Embryonic facial prominence (tissue), 1 donor: ENCODE results near the gene CYGB.

ENCODE experiments used
- DNase-seq: peaks from one replicate; pipeline ENCODE4 v3.0.0-alpha.2; 2016; ENCODE audit errors: extremely low spot score

The CYGB gene

GRCh38 chr17:76501018-76501826 lies 36.3 kb downstream of the CYGB start, which contains the start of gene RHBDF2:
RHBDF2 (minus strand) TSS chr17:76501423; CDS start chr17:76481524, 19,899 bp downstream.
- DNase-seq = no peak

DNA sequence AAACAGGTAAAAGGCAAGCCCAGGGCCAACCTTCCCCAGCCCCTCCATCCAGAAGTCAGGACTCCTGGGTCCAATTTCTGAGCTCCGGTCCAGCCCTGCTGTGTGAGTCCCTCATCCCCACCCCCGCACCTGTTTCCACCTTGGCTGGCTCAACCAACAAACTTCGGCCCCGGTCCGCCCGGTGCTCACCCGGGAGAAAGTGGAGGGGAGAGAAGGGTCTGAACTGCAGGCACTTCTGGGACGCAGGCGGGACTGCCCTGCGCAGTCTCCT lies 36.8 kb downstream of the CYGB start:
- DNase-seq = no peak

GRCh38 chr17:76500074-76500746 lies 37.3 kb downstream of the CYGB start:
- DNase-seq = no peak

DNA sequence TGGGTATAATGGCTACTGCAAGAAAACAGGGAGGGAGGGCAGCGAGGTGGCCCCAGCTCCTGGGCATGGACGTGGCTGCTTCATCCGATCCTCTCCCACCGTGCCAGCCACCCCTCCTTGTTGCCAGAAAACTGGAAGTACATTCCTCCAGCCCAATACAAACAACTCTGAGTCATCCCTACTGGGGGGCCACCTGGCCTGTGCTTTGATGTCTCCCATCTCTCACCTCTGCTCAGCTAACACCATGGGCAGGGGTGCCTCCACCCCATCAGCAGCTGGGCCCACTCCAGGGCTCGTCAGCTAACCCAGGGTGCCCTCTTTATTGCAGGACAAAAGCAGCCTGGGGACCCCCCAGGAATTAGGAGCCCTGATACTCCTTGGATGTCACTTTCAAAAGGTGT lies 38.2 kb downstream of the CYGB start:
- no peak for DNase-seq

DNA sequence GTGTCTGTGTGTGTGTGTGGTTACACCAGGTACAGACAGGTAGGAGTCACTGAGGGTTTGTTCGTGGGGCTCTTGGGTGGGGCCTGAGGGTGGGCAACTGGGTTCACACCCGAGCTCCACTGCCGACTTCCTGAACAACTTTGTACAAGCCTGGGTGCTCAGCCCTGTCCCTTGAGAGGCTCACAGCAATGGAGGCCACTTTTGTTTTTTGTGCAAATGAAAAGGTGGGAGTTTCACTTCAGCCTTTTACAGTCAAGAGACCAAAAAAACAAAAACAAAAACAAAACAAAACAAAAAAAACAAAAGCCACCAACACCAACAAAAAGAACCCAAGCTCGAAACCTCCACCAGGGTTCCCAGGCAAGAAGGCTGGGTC lies 38.6 kb downstream of the CYGB start:
- no peak for DNase-seq

- DNase-seq = no peak
Observed at GRCh38 chr17:76497979-76498875, 39.3 kb downstream of the CYGB start.

GRCh38 chr17:76497699-76497978 lies 39.9 kb downstream of the CYGB start:
- DNase-seq = no peak

- no peak for DNase-seq
Observed at GRCh38 chr17:76496464-76496863, 41.0 kb downstream of the CYGB start.

DNA sequence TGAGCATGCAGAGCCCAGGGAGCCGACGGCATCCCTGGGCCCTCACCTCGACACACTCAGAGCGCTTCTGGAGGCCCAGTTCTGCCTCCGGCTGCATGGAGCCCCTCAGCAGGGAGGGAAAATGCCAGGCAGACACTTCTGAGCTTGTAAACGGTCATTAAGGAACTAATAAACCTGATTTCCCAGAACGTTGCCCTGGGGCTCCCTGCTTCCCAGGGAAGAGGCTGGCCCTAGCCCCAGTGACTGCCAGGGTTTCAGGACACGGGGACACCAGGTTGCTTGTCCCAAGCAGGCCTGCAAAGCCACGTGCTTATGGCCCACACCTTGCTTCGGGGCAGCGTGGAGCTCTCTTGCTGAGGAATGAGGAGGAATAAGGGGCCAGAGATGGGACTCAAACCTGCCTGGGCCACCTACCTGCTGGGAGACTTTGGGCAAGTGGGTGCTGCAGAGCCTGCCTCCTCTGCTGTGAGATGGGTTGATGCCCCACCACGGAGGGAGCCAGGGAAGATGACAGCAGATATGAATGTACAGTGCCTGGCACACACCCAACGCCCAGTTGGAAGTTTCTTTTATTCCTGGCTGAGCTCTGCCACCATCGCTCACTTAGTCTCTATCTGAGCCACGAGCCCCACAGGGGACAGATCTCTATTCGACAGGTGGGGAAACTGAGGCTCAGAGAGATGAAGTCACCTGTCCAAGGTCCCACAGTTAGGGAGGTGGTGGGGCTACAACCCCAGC lies 41.7 kb downstream of the CYGB start:
- no peak for DNase-seq

DNA sequence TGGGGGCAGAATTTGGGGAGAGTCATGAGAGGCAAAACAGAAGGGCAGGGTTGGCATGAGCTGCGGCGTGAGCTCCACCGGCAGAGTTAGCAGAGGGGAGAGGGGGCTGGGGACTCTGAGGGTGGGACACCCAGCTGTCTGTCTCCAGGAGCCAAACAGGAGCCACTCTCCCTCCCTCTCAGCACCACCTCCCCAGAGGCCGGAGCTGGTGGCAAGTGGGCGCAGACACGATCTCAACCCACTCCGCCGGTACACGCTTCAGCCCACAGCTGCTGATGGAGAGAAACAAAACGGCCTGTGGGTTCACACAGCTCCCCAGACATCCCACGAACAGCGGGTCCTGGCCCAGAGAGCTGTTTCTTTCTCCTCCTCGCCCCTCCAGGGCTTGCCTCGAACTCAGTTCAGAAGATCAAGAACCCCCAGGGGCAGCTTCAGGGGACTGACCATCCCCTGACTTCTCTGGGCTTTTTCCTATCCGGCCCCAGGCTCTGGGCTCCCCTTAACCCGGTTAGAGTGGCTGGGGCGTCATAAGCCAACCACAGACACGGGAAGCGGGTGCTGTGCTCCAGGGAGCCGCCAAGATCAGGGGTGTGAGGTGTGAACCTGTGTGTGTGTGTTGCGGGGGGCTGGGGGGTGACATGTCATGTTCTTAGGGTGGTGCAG lies 43.9 kb downstream of the CYGB start:
- no peak for DNase-seq

GRCh38 chr17:76492989-76493501 lies 44.5 kb downstream of the CYGB start:
- no peak for DNase-seq

DNA sequence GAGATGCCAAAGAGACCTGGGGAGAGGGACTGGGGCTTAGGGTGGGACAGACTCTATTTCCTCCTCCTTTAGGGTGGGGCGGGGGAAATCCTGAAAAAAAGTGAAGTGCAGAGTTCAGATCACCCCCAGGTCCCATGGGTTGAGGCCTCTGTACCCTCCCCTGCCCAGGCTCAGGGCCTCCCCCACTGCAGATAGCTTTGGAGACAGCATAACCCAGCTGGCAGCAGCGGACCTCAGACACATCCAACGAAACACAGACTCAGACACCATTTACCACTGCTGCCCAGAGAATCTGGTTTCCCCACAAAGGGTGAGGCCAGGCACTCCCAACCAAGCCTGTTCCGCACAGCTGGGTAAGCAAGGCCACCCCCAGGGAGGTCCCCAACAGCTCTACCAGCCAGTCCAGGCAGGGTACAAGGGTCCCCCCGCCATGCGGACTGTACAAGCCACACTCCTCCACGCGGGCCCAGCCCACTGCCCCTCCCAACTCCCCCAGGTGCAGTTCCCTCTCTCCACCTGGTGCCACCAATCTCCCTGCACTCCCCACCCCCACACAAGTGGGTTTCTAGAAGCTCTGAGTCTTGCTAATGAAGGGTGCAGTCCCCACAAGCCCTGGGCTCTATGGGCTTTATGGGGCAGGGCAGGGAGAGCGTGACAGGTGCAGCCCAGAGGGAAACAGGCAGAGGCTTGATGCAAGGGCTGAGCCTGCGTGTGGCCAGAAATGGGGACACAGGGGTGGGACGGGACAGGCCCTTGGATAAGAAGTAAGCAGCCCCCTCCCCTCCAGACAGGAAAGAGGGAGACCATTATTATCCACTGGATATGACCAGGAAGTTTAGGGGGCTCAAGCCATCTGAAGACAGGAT lies 45.2 kb downstream of the CYGB start:
- DNase-seq = no peak

GRCh38 chr17:76491271-76492122 lies 46.0 kb downstream of the CYGB start:
- no peak for DNase-seq

DNA sequence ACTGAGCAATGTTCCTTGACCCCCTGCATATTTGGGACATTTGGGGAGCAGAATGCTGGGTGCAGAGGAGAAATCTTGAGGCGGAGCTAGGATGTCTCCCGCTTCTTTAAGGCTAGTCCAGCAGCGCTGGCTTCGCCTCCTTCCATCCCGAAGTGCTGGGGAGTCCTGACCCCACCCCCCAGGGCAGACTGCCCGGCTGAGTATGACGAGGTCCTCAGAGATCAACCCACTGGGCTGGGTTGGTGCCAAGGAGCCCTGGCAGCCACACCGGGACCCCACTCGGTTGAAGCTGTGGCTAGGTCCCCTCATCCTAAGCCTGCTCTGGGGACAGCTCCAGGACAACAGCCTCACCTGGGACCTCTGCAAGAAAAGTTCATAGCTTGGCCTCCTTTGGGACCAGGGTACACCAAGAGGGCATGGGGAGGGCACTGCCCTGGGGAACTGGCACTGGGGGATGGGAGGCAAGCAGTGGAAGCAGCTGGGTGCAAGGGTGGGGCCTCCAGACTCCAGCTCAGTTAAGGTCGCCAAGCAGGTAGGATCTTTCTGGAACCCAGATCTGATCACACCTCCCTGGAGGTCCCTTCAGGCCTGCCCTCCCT lies 47.3 kb downstream of the CYGB start:
- no peak for DNase-seq

DNA sequence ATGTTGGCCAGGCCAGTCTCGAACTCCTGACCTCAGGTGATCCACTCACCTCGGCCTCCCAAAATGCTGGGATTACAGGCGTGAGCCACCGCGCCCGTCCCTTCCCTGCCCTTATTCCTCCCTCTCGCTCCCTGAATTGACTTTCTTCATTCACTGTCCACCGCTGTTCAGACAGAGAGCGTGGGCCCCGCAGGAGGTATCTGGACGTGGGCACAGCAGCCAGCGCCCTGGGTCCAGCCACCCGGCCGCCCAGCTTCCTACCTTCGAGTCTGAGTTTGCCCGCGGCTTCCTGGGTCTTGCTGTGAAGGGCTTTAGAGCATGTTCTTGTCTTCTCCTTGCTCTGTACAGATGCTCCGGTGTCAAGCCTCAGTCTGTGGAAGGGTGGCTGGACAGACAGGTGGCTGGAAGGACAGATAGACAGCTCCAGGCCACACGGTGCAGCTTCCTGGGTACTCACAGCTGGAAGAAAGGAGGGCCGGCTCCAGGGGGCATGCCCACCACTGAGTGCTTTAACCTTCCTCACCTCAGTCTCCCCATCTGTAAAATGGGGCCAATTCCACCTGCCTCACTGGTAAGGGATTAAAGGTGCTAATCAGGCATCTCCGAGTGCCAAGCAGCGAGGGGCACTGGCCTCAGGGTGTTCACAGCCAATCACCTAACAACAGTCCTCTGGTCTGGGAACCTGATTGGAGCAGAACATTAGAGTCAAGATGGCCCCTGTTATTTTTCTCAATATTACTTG lies 49.9 kb downstream of the CYGB start:
- DNase-seq = no peak

DNA sequence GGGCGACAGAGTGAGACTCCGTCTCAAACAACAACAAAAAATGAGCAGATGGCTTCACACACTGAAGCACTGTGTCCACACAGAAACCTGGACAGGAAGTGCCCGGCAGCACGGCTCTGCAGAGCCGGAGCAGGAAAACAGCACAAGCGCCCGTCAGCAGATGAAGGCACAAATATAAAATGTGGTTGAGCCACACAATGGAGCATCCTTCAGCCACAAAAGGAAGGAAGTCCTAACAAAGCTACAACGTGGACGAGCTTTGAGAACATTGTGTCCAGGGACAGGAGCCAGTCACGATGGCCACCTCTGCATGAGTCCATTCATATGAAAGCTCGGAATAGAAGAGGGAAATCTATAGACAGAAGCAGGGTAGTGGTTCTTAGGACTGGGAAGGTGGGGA lies 51.9 kb downstream of the CYGB start:
- no peak for DNase-seq

- DNase-seq = no peak
Observed at GRCh38 chr17:76484228-76484725, 53.2 kb downstream of the CYGB start.

DNA sequence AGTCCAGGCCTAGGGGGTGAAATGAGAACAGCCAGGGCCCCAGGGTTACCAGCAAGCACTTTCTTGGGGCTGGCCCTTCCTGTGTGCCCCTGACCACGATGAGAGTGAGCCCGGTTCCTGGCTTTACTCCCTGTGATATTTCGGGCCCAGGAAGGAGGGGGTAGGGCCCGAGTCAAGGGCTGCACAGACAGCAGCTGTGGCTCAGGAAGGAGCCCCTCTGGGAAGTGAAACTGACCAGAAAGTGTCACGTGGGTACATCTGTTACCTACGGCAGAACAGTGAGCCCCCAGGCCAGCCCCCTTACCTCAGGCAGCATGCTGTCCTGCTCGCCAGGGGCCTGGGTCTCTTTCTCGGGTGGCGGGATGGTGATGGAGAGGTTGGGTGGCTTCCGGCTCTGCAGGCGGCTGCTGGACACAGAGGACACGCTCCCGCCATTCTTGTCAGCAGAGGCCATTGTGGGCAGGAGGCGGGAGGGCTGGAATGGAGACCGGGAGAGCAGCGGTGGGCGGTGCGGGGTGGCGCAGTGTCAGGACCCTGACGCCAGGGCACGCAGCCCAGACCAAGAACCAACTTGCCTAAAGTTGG lies 56.3 kb downstream of the CYGB start:
- no peak for DNase-seq
